Neural progenitor cell (in vitro differentiated cells): Measurements from ENCODE around the gene ZNF839. TPM values are rescaled to one million over a fixed set of nuclear protein-coding genes. Genes with fewer than 3 reads are reported as not detected.

Experiments
- DNase-seq: peaks from one replicate; pipeline ENCODE4 v3.0.0-alpha.2; 2016; ENCODE audit warnings: low spot score
- H2AFZ ChIP-seq: fragments of 200-600 bp; sonication (generic); replicated peaks from 2 replicates; pipeline ENCODE4 v1.6.1; 2016; ENCODE audit warnings: antibody characterized with exemption
- H3F3A ChIP-seq: fragments of 200-600 bp; sonication (generic); 2 replicates; pipeline ENCODE4 v1.6.1; 2016; ENCODE audit warnings: antibody characterized with exemption, low read depth
- H3K27ac ChIP-seq: fragments of 200-600 bp; sonication (generic); 2 replicates; pipeline ENCODE4 v1.5.1; 2016; ENCODE audit warnings: mild to moderate bottlenecking
- H3K27me3 ChIP-seq: fragments of 200-600 bp; sonication (generic); 2 replicates; pipeline ENCODE4 v1.6.1; 2016; ENCODE audit warnings: mild to moderate bottlenecking, moderate library complexity
- H3K36me3 ChIP-seq: fragments of 200-600 bp; sonication (generic); 2 replicates; pipeline ENCODE4 v1.5.1; 2016
- H3K4me1 ChIP-seq: fragments of 200-600 bp; sonication (generic); 2 replicates; pipeline ENCODE4 v1.6.1; 2016; ENCODE audit warnings: mixed run types
- H3K4me2 ChIP-seq: fragments of 200-600 bp; sonication (generic); 2 replicates; pipeline ENCODE4 v1.6.1; 2016
- H3K4me3 ChIP-seq: fragments of 200-600 bp; sonication (generic); 2 replicates; pipeline ENCODE4 v1.5.1; 2016
- H3K79me2 ChIP-seq: fragments of 200-600 bp; sonication (generic); 2 replicates; pipeline ENCODE4 v1.6.1; 2016; ENCODE audit warnings: low read depth
- H3K9ac ChIP-seq: fragments of 200-600 bp; sonication (generic); 2 replicates; pipeline ENCODE4 v1.6.1; 2016
- H3K9me3 ChIP-seq: fragments of 200-600 bp; sonication (generic); 2 replicates; pipeline ENCODE4 v1.5.1; 2016; ENCODE audit warnings: low read depth
- H4K20me1 ChIP-seq: fragments of 200-600 bp; sonication (generic); 2 replicates; pipeline ENCODE4 v1.6.1; 2016; ENCODE audit warnings: low read depth
- H3K27ac Mint-ChIP-seq: 3 replicates; pipeline ENCODE4 v1.8.0; 2021; ENCODE audit warnings: mixed read lengths
- H3K27me3 Mint-ChIP-seq: 2 replicates; pipeline ENCODE4 v1.8.0; 2022; ENCODE audit warnings: low read depth, mild to moderate bottlenecking, inconsistent platforms, moderate library complexity, mixed read lengths; ENCODE audit not compliant: insufficient read depth
- H3K36me3 Mint-ChIP-seq: 3 replicates; pipeline ENCODE4 v1.8.0; 2021; ENCODE audit warnings: mixed read lengths
- H3K4me1 Mint-ChIP-seq: 3 replicates; pipeline ENCODE4 v1.8.0; 2021; ENCODE audit warnings: mixed read lengths
- H3K4me3 Mint-ChIP-seq: 3 replicates; pipeline ENCODE4 v1.8.0; 2021; ENCODE audit warnings: mild to moderate bottlenecking, moderate library complexity, mixed read lengths
- H3K9me3 Mint-ChIP-seq: 3 replicates; pipeline ENCODE4 v1.8.0; 2020; ENCODE audit warnings: mixed read lengths
- CTCF ChIP-seq: fragments of 200-600 bp; sonication (generic); IDR thresholded peaks from 2 replicates; pipeline ENCODE4 v1.5.1; 2017; ENCODE audit warnings: antibody characterized with exemption, mild to moderate bottlenecking
- EZH2 ChIP-seq: fragments of 200-600 bp; sonication (generic); IDR thresholded peaks from 2 replicates; pipeline ENCODE4 v1.6.1; 2017; ENCODE audit warnings: antibody characterized with exemption, mild to moderate bottlenecking, moderate library complexity
- EZH2phosphoT487 ChIP-seq: fragments of 200-600 bp; sonication (generic); IDR thresholded peaks from 2 replicates; pipeline ENCODE4 v1.6.1; 2017; ENCODE audit warnings: antibody characterized with exemption
- total RNA-seq: library from RNA; depleted of rRNA; stranded (reverse); fragments of >200 nt; gene quantifications from 2 replicates; pipeline ENCODE4 v1.2.3, GENCODE V29; 2015; ENCODE audit warnings: low replicate concordance

The ZNF839 gene
- total RNA-seq, 1 donor from 2014 or later = 13.7 TPM

- H3K27me3 Mint-ChIP-seq = peaks cover 22% of the 10 kb centered on the region
- peak overlapping the region; percentile 97 for H3K27ac Mint-ChIP-seq
- H3K4me1 Mint-ChIP-seq = peaks cover 51% of the 10 kb centered on the region
These were observed 3.2 kb upstream of the ZNF839 start for GRCh38 chr14:102316338-102316742.

GRCh38 chr14:102316743-102317563 lies 2.6 kb upstream of the ZNF839 start:
- Histone ChIP-seq H3K27ac (peak overlapping the region; percentile 15), H3K27me3 (peaks cover 22% of the 10 kb centered on the region), H3K4me2 (peak overlapping the region; percentile 84), H3F3A (peaks cover 45% of the 10 kb centered on the region), H3K79me2 (peaks cover 11% of the 10 kb centered on the region), H3K4me1 (peaks cover 23% of the 10 kb centered on the region), H3K9me3 (no peaks in the 10 kb centered on the region), H4K20me1 (no peaks in the 10 kb centered on the region), H3K4me3 (peak overlapping the region; percentile 79), H2AFZ (peak overlapping the region; percentile 91), H3K9ac (no peak overlapping the region), H3K36me3 (no peaks in the 10 kb centered on the region)
- Mint-ChIP-seq H3K27ac (peak overlapping the region; percentile 97), H3K4me1 (peaks cover 51% of the 10 kb centered on the region), H3K36me3 (no peaks in the 10 kb centered on the region), H3K27me3 (peaks cover 22% of the 10 kb centered on the region), H3K4me3 (peak overlapping the region; percentile 97), H3K9me3 (peaks cover 5% of the 10 kb centered on the region)
- DNase-seq = peak; percentile 97
- TF ChIP-seq EZH2phosphoT487 (no peak), CTCF (peak; percentile 46)

More at GRCh38 chr14:102316338-102316742, 3.2 kb upstream of the ZNF839 start:
- TF ChIP-seq EZH2phosphoT487 (no peak), CTCF (no peak), EZH2 (no peak)
- peak overlapping the region; percentile 76 for H3K4me2 ChIP-seq
- peaks cover 5% of the 10 kb centered on the region for H3K9me3 Mint-ChIP-seq
- H3F3A ChIP-seq = peaks cover 43% of the 10 kb centered on the region
- no peak overlapping the region for H3K9ac ChIP-seq
- peaks cover 23% of the 10 kb centered on the region for H3K4me1 ChIP-seq
- H3K9me3 ChIP-seq = no peaks in the 10 kb centered on the region
- H3K36me3 Mint-ChIP-seq = no peaks in the 10 kb centered on the region
- H4K20me1 ChIP-seq = no peaks in the 10 kb centered on the region
- peaks cover 11% of the 10 kb centered on the region for H3K79me2 ChIP-seq
- H3K4me3 ChIP-seq = peak overlapping the region; percentile 79
- peak overlapping the region; percentile 97 for H3K4me3 Mint-ChIP-seq
- H3K27ac ChIP-seq = peak overlapping the region; percentile 15
- peak; percentile 67 for DNase-seq
- no peaks in the 10 kb centered on the region for H3K36me3 ChIP-seq
- H3K27me3 ChIP-seq = peaks cover 22% of the 10 kb centered on the region
- H2AFZ ChIP-seq = peak overlapping the region; percentile 60

GRCh38 chr14:102317564-102318248 lies 1.8 kb upstream of the ZNF839 start:
- H3K27me3 Mint-ChIP-seq = peaks cover 22% of the 10 kb centered on the region
- H3F3A ChIP-seq = peaks cover 45% of the 10 kb centered on the region
- H3K4me1 ChIP-seq = peaks cover 23% of the 10 kb centered on the region
- DNase-seq = peak; percentile 33
- TF ChIP-seq CTCF = peak; percentile 10
- TF ChIP-seq EZH2 = no peak
- H2AFZ ChIP-seq = peak overlapping the region; percentile 91
- no peaks in the 10 kb centered on the region for H3K36me3 ChIP-seq
- H3K27ac ChIP-seq = peak overlapping the region; percentile 8
- peaks cover 52% of the 10 kb centered on the region for H3K4me1 Mint-ChIP-seq
- peaks cover 22% of the 10 kb centered on the region for H3K27me3 ChIP-seq
- no peak overlapping the region for H3K9ac ChIP-seq
- peak overlapping the region; percentile 79 for H3K4me3 ChIP-seq
- peaks cover 11% of the 10 kb centered on the region for H3K79me2 ChIP-seq
- H3K27ac Mint-ChIP-seq = peak overlapping the region; percentile 97
- peaks cover 5% of the 10 kb centered on the region for H3K9me3 Mint-ChIP-seq
- peaks cover under 1% of the 10 kb centered on the region for H3K36me3 Mint-ChIP-seq
- H3K9me3 ChIP-seq = no peaks in the 10 kb centered on the region
- H4K20me1 ChIP-seq = no peaks in the 10 kb centered on the region
- H3K4me2 ChIP-seq = peak overlapping the region; percentile 84
- peak overlapping the region; percentile 97 for H3K4me3 Mint-ChIP-seq
